Activated CD4-positive, alpha-beta T cell treated with anti-CD3 and anti-CD28 coated beads, Interleukin-2, amount 50 U/mL, for 24 hours (primary cell): ENCODE results near the gene NRL.
"Not testable (repeated sequence)": the region's sequence is repeated elsewhere in the genome, so short reads cannot be mapped to it uniquely, and the experiment has no call there.

ENCODE experiments used
- DNase-seq, 2 donors: peaks; one replicate each; pipeline ENCODE4 v3.0.0-alpha.2; 2020; ENCODE audit warnings: low read depth in 1 of 2, low spot score in 1 of 2

The NRL gene

GRCh38 chr14:24054646-24055045 is 60.1 kb downstream of the NRL start:
- no peak for DNase-seq

DNA sequence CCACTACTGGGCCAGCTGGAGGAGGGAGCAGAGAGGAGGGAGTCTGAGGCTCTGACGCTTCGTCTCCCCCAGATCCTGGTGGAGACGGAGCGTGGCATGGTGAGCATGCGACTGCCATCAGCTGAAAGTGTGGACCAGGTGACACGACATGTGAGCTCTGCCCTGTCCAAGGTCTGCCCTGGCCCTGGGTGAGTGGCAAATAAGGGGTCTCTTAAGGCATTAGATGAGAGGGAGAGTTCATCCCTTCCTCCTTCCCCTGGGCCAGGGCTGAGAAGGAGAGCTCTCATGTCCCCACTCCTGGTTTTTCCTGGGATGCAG is 60.5 kb downstream of the NRL start:
- no peak for DNase-seq

DNA sequence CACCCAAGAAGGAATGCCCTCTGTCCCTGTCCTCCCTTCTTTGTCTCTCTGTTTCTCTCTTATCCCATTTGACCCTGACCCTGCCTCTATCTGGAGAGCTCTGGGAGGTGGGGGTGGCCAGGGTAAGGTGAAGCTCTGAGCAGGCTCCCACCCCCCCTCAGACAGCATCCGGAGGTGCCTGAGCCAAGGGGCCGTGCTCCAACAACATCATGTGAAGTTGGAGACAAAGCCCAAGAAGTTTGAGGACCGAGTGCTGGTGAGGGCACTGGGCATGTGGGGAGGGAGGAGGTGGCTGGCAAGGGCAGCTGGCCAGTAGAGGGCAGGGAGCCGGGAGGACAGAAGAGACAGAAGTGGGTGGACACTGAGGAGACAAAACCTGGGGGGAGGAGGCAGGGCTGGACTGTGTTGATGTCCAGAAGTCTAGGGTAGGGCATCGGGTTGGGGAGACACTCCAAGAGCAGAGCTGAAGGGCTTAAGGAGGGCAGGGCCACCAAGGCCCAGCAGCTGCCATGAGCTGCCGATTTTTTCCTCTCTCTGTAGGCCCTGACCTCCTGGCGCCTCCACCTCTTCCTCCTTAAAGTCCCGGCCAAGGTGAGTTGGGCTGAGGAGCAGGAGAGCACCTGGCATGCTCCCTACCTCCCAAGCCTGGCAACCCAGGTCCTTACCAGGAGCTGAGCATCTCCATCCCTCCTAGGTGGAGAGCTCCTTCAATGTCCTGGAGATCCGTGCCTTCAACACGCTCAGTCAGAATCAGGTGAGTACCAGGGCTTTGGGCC is 61.0 kb downstream of the NRL start:
- no peak for DNase-seq

DNA sequence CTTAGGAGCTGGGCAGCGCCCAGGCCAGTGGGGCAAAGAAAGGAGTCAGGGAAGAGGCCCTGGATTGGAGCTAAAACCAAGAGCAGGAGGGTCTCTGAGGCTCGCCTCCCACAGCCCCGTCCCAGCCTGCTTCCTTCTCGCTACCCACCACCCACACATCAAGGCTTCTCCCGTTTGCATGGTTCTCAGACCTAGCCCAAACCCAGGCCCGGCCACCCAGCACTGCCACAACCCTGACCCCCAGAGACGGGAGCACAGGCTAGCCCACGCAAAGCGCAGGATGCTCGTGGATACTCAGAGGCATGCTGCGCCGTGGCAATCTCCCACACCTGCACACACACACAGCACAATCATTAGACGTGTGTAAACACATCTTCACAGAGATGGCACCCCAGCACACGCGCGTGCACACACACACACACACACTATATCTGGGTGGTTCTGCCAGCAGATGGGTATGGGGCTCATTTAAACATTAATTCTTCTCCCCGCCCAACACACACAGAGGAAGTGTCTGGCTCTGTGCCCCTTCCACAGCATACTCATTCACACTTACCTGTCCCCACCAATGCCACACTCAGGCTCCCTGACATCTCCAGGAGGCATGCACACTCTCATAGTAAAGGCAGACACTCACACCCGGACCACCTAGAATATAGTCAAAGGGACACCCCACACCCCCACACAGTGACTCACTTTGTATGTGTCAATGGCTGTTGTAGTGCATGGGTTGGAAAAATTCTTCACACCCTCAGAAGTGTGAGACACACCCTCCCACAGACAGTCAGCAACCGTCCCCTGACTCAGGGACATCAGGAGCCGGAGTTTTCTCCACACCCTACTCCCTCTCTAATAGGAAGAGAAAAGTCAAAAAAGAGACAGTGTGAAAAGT is 61.8 kb downstream of the NRL start:
- peak in 1 of 2 donors; percentile 75 for DNase-seq

- DNase-seq = peak in 1 of 2 donors; percentile 36
Observed at GRCh38 chr14:24051789-24052655, 62.7 kb downstream of the NRL start, which contains the start of gene CARMIL3. CARMIL3 (plus strand) TSS chr14:24052009; CDS start chr14:24052154, 145 bp downstream.

DNA sequence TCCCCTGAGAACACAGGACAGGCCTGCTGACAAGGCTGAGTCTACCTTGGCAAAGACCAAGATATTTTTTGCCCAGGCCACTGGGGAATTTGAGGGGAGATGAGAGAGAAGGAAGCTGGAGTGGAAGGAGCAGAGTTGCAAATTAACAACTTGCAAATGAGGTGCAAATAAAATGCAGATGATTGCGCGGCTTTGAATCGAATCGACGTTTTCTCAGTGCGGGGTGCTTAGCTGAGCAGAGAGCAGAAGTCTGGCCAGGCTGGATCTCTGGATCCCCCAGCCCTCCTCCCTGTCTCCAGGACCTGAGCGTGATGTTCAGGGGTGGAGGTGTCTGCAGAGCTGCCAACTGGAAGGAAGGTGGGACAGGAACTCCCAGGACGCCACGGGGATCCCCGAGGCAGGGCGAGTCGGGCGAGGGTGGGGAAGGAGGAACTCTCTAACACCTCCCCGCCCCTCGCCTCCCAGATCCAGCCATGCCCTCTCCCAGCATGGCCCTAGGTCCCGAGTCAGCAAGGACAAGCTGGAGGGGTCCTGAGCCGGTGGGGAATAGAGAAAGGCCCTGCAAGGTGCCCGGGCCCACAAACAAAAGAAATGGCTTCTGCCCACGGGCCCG is 63.5 kb downstream of the NRL start:
- no peak for DNase-seq

- not testable (repeated sequence) for DNase-seq
Observed at GRCh38 chr14:24050753-24051152, 64.0 kb downstream of the NRL start.

DNA sequence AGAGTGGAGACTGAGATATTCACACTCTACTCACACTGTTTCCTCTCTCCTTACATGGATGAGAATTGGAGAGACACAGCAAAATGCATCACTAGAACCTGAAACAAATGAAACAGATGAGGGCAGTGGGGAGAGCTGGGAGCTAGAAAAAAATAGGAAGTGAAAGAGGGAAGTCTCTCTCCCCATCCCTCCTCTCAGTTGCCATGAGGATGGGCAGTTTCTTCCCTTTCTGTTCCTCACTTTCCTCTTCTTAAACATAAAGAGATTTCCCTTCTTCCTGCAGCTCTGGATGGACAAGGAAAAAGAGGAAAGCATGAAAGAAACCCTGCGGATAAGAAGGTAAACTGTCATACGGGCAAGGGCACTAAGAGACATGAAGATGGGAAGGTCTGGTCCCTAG is 65.7 kb downstream of the NRL start:
- not testable (repeated sequence) for DNase-seq

- no peak for DNase-seq
Observed at GRCh38 chr14:24042746-24043145, 72.0 kb downstream of the NRL start.

DNA sequence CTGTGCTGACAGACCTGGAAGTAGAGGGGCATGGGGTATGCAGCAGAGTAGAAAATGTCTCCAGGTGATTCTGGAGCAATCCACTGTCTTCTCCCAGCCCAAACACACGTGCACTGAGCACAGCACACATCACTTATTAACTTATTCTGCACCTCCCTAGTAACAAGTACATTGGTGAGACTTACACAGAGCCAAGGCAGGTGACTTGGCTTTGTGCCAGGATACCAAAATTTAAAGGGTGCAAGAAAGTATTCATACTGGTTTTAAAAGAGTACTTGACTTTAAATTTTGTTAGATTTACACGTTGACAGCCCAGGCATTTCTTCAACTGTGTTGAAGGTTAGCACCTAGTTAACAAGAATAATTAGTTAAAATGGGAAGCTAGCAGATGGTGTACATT is 74.1 kb downstream of the NRL start:
- no peak for DNase-seq

- DNase-seq = no peak
Observed at GRCh38 chr14:24038686-24039085, 76.1 kb downstream of the NRL start.

DNA sequence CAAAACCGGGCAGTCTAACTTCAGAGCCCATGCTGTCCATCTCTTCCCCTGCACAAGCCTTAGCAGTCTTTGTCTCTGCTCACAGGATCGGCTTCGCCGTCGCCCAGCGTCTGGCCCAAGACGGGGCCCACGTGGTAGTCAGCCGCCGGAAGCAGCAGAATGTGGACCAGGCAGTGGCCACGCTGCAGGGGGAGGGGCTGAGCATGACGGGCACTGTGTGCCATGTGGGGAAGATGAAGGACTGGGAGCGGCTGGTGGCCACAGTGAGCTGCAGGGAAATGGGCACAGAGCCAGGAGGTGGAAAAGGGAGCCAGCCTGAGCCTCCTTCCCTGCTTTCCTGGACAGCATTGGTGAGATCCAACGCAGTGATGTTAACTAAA is 77.1 kb downstream of the NRL start:
- DNase-seq = no peak

DNA sequence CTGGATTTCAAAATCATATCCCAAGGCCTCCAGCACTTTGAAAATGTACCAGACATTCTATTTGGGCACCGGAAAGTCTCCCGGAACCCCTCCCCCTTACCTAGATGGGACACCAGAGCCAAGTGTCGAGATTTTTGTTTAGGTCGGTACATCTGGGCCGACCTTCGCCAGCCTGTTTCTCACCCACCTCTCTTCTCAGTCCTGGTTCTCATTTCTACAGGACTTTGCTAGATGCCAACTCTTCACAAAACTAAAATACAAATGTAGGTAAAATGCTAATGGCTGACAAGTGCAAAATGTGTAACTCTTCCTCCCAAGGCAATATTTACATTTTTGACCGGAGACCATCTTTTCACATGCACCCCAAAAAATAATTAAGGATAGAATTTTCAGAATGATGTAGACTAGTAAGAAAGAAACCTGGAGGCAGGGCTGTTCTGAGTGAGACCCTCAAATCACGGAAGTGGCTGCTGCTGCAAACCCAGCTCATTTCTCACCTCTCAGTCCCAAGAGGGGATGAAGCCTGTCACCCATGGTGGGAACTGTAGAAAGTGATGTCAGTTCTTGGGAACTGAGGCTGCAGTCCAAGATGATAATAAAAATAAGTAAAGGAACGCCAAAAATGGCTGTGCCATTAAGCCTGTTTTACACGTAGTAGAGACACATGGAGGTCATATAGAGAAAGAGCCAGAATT is 77.6 kb downstream of the NRL start:
- DNase-seq = not testable (repeated sequence)

GRCh38 chr14:24036169-24036962 is 78.4 kb downstream of the NRL start:
- peak in 1 of 2 donors; percentile 39 for DNase-seq

DNA sequence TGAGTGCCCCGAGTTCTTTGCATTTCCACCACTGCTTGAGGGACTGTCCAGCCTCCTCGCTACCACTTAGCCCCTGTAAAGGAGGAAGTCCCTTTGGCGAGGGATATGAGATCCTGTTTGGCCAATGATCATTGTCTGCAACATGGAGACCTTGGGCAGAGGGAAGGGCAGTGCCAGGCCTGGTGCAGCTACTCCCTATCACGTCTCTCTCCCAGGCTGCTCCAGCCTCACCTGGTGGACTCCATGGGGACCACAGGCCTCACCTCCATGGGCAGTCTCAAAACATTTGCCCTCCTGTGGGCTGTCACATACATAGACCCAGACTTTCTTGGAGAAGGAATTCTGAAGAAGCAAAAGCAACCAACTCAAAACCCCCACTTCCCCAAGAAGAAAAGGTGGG is 79.0 kb downstream of the NRL start:
- not testable (repeated sequence) for DNase-seq

GRCh38 chr14:24032727-24033418 is 81.9 kb downstream of the NRL start:
- no peak for DNase-seq

DNA sequence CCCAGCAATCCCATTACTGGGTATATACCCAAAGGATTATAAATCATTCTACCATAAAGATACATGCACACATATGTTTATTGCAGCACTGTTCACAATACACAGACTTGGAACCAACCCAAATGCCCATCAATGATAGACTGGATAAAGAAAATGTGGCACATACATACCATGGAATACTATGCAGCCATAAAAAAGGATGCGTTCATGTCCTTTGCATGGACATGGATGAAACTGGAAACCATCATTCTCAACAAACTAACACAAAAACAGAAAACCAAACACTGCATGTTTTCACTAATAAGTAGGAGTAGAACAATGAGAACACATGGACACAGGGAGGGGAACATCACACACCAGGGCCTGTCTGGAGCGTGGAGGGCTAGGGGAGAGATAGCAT is 83.4 kb downstream of the NRL start:
- DNase-seq = not testable (repeated sequence)

DNA sequence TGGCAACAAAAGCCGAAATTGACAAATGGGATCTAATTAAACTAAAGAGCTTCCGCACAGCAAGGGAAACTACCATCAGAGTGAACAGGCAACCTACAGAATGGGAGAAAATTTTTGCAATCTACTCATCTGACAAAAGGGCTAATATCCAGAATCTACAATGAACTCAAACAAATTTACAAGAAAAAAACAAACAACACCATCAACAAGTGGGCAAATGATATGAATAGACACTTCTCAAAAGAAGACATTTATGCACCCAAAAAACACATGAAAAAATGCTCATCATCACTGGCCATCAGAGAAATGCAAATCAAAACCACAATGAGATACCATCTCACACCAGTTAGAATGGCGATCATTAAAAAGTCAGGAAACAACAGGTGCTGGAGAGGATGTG is 85.1 kb downstream of the NRL start:
- not testable (repeated sequence) for DNase-seq
